Neural progenitor cell (in vitro differentiated cells): ENCODE measurements around the gene IFNA5. TPM values are rescaled to one million over a fixed set of nuclear protein-coding genes. Genes with fewer than 3 reads are reported as not detected.

Experiments
- DNase-seq: peaks from one replicate; pipeline ENCODE4 v3.0.0-alpha.2; 2016; ENCODE audit warnings: low spot score
- H2AFZ ChIP-seq: fragments of 200-600 bp; sonication (generic); replicated peaks from 2 replicates; pipeline ENCODE4 v1.6.1; 2016; ENCODE audit warnings: antibody characterized with exemption
- H3F3A ChIP-seq: fragments of 200-600 bp; sonication (generic); 2 replicates; pipeline ENCODE4 v1.6.1; 2016; ENCODE audit warnings: antibody characterized with exemption, low read depth
- H3K27ac ChIP-seq: fragments of 200-600 bp; sonication (generic); 2 replicates; pipeline ENCODE4 v1.5.1; 2016; ENCODE audit warnings: mild to moderate bottlenecking
- H3K27me3 ChIP-seq: fragments of 200-600 bp; sonication (generic); 2 replicates; pipeline ENCODE4 v1.6.1; 2016; ENCODE audit warnings: mild to moderate bottlenecking, moderate library complexity
- H3K36me3 ChIP-seq: fragments of 200-600 bp; sonication (generic); 2 replicates; pipeline ENCODE4 v1.5.1; 2016
- H3K4me1 ChIP-seq: fragments of 200-600 bp; sonication (generic); 2 replicates; pipeline ENCODE4 v1.6.1; 2016; ENCODE audit warnings: mixed run types
- H3K4me2 ChIP-seq: fragments of 200-600 bp; sonication (generic); 2 replicates; pipeline ENCODE4 v1.6.1; 2016
- H3K4me3 ChIP-seq: fragments of 200-600 bp; sonication (generic); 2 replicates; pipeline ENCODE4 v1.5.1; 2016
- H3K79me2 ChIP-seq: fragments of 200-600 bp; sonication (generic); 2 replicates; pipeline ENCODE4 v1.6.1; 2016; ENCODE audit warnings: low read depth
- H3K9ac ChIP-seq: fragments of 200-600 bp; sonication (generic); 2 replicates; pipeline ENCODE4 v1.6.1; 2016
- H3K9me3 ChIP-seq: fragments of 200-600 bp; sonication (generic); 2 replicates; pipeline ENCODE4 v1.5.1; 2016; ENCODE audit warnings: low read depth
- H4K20me1 ChIP-seq: fragments of 200-600 bp; sonication (generic); 2 replicates; pipeline ENCODE4 v1.6.1; 2016; ENCODE audit warnings: low read depth
- H3K27ac Mint-ChIP-seq: 3 replicates; pipeline ENCODE4 v1.8.0; 2021; ENCODE audit warnings: mixed read lengths
- H3K27me3 Mint-ChIP-seq: 2 replicates; pipeline ENCODE4 v1.8.0; 2022; ENCODE audit warnings: low read depth, mild to moderate bottlenecking, inconsistent platforms, moderate library complexity, mixed read lengths; ENCODE audit not compliant: insufficient read depth
- H3K36me3 Mint-ChIP-seq: 3 replicates; pipeline ENCODE4 v1.8.0; 2021; ENCODE audit warnings: mixed read lengths
- H3K4me1 Mint-ChIP-seq: 3 replicates; pipeline ENCODE4 v1.8.0; 2021; ENCODE audit warnings: mixed read lengths
- H3K4me3 Mint-ChIP-seq: 3 replicates; pipeline ENCODE4 v1.8.0; 2021; ENCODE audit warnings: mild to moderate bottlenecking, moderate library complexity, mixed read lengths
- H3K9me3 Mint-ChIP-seq: 3 replicates; pipeline ENCODE4 v1.8.0; 2020; ENCODE audit warnings: mixed read lengths
- EZH2 ChIP-seq: fragments of 200-600 bp; sonication (generic); IDR thresholded peaks from 2 replicates; pipeline ENCODE4 v1.6.1; 2017; ENCODE audit warnings: antibody characterized with exemption, mild to moderate bottlenecking, moderate library complexity
- EZH2phosphoT487 ChIP-seq: fragments of 200-600 bp; sonication (generic); IDR thresholded peaks from 2 replicates; pipeline ENCODE4 v1.6.1; 2017; ENCODE audit warnings: antibody characterized with exemption
- total RNA-seq: library from RNA; depleted of rRNA; stranded (reverse); fragments of >200 nt; gene quantifications from 2 replicates; pipeline ENCODE4 v1.2.3, GENCODE V29; 2015; ENCODE audit warnings: low replicate concordance
- TF ChIP-seq, protein P1 (sequence below): fragments of 200-600 bp; sonication (generic); IDR thresholded peaks from 2 replicates; pipeline ENCODE4 v1.5.1; 2017; ENCODE audit warnings: antibody characterized with exemption, mild to moderate bottlenecking

Gene IFNA5
- total RNA-seq, 1 donor from 2014 or later: 0.21 TPM

DNA sequence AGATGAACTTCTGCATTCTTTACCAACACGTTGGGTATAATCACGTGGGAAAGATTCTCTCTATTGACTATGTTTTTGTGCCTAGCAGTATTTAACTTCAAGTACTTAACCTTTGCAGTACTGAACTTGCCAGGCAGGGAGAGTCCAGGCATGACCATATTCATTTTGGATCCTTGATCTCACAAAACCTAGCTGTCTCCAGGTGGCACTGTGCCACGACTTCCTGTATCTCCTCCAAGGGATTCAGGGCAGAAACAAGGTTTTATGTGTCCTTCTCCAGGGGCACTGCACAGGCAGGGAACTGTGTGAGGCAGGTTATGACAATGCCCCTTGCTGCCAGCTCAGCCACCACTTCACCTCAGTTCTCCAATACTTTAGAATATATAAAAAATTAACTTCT, 11.7 kb upstream of the IFNA5 start:
- no peak overlapping the region for H3K27ac Mint-ChIP-seq
- H3K79me2 ChIP-seq: no peaks in the 10 kb centered on the region
- H2AFZ ChIP-seq: no peak overlapping the region
- H3K4me3 Mint-ChIP-seq: no peak overlapping the region
- H3K27me3 ChIP-seq: peaks cover 33% of the 10 kb centered on the region
- no peaks in the 10 kb centered on the region for H3K36me3 Mint-ChIP-seq
- no peak overlapping the region for H3K27ac ChIP-seq
- no peaks in the 10 kb centered on the region for H3K36me3 ChIP-seq
- no peak overlapping the region for H3K4me3 ChIP-seq
- H3K27me3 Mint-ChIP-seq: no peaks in the 10 kb centered on the region
- no peaks in the 10 kb centered on the region for H3K9me3 ChIP-seq
- TF ChIP-seq EZH2: no peak
- TF ChIP-seq, protein P1, sequence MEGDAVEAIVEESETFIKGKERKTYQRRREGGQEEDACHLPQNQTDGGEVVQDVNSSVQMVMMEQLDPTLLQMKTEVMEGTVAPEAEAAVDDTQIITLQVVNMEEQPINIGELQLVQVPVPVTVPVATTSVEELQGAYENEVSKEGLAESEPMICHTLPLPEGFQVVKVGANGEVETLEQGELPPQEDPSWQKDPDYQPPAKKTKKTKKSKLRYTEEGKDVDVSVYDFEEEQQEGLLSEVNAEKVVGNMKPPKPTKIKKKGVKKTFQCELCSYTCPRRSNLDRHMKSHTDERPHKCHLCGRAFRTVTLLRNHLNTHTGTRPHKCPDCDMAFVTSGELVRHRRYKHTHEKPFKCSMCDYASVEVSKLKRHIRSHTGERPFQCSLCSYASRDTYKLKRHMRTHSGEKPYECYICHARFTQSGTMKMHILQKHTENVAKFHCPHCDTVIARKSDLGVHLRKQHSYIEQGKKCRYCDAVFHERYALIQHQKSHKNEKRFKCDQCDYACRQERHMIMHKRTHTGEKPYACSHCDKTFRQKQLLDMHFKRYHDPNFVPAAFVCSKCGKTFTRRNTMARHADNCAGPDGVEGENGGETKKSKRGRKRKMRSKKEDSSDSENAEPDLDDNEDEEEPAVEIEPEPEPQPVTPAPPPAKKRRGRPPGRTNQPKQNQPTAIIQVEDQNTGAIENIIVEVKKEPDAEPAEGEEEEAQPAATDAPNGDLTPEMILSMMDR: no peak
- no peaks in the 10 kb centered on the region for H3K4me1 ChIP-seq
- DNase-seq: no peak
- no peaks in the 10 kb centered on the region for H3F3A ChIP-seq
- no peaks in the 10 kb centered on the region for H3K9me3 Mint-ChIP-seq
- no peak overlapping the region for H3K9ac ChIP-seq
- H4K20me1 ChIP-seq: no peaks in the 10 kb centered on the region
- H3K4me1 Mint-ChIP-seq: peaks cover 5% of the 10 kb centered on the region
- H3K4me2 ChIP-seq: no peak overlapping the region

DNA sequence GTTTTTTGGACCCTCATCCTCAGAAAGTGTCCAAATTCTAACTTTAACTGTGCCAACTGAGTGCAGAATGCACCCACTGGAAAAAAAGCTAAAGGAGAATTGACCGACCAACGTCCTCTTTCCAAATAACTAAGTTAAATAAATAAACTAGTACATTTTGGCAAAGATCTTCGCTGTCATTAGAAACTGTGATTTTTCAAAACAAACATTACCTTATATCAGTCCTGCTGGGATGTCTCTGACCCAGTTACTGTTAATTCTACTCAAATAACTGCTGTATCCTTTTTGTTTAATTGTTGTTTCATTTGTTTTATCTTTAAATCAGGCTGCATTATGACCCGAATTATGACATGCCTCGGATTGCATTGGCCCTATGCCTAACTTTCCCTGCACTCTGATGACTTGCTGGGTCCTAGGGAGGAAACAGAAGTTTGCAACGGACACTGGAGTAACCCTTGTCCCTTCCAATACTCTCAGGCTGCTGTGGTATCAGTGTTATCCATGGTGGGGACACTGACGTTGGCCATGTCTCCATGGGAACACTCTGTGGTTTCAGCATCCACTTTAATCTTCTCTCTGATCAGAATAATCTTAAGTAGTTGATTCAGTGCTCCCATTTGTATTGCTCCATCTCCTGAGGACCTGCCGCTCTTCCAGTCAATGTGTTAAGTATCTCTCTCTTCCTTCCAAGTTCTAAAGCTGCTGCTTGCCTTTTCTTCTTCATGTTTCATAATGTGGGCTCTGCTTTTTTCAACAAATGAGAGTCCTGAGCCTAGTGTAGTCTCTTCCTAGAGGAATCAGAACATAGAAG, 11.1 kb upstream of the IFNA5 start:
- Histone ChIP-seq H3K79me2 (no peaks in the 10 kb centered on the region), H3K27me3 (peaks cover 33% of the 10 kb centered on the region), H3K4me1 (no peaks in the 10 kb centered on the region), H3K9ac (no peak overlapping the region), H3K27ac (no peak overlapping the region), H3K9me3 (no peaks in the 10 kb centered on the region), H3K36me3 (no peaks in the 10 kb centered on the region), H4K20me1 (no peaks in the 10 kb centered on the region), H3K4me3 (no peak overlapping the region), H3K4me2 (no peak overlapping the region), H2AFZ (no peak overlapping the region), H3F3A (no peaks in the 10 kb centered on the region)
- DNase-seq: no peak
- Mint-ChIP-seq H3K36me3 (no peaks in the 10 kb centered on the region), H3K4me3 (no peak overlapping the region), H3K27me3 (no peaks in the 10 kb centered on the region), H3K9me3 (peaks cover 2% of the 10 kb centered on the region), H3K27ac (no peak overlapping the region), H3K4me1 (peaks cover 5% of the 10 kb centered on the region)
- TF ChIP-seq EZH2 (no peak), EZH2phosphoT487 (no peak)
- TF ChIP-seq, protein P1: no peak

DNA sequence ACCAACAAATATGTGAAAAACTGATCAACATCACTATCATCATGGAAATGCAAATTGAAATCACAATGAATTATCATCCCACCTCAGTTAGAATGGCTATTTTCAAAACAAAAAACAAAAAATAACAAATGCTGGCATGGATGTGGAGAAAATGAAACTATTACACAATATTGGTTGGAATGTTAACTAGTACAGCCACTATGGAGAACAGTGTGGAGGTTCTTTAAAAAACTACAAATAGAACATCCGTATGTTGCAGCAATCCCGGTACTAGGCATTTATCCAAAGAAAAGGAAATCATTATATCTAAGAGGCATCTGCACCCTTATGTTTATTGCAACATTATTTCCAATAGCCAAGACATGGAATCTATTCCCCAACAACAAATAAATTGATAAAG, 9.0 kb upstream of the IFNA5 start:
- no peak overlapping the region for H3K27ac ChIP-seq
- no peak overlapping the region for H2AFZ ChIP-seq
- DNase-seq: no peak
- H3K4me3 ChIP-seq: no peak overlapping the region
- Mint-ChIP-seq H3K9me3 (peaks cover 2% of the 10 kb centered on the region), H3K27me3 (no peaks in the 10 kb centered on the region), H3K4me3 (no peak overlapping the region), H3K27ac (no peak overlapping the region), H3K4me1 (peaks cover 5% of the 10 kb centered on the region), H3K36me3 (no peaks in the 10 kb centered on the region)
- TF ChIP-seq, protein P1: no peak
- no peak for TF ChIP-seq EZH2
- no peak for TF ChIP-seq EZH2phosphoT487
- H3K36me3 ChIP-seq: no peaks in the 10 kb centered on the region
- no peaks in the 10 kb centered on the region for H3F3A ChIP-seq
- H4K20me1 ChIP-seq: no peaks in the 10 kb centered on the region
- no peak overlapping the region for H3K9ac ChIP-seq
- H3K4me1 ChIP-seq: no peaks in the 10 kb centered on the region
- peaks cover 33% of the 10 kb centered on the region for H3K27me3 ChIP-seq
- no peaks in the 10 kb centered on the region for H3K9me3 ChIP-seq
- H3K79me2 ChIP-seq: no peaks in the 10 kb centered on the region
- no peak overlapping the region for H3K4me2 ChIP-seq
